HepG2 (cell line): ENCODE results near the gene ZNF101. TPM values are rescaled to one million over a fixed set of nuclear protein-coding genes. Genes with fewer than 3 reads are reported as not detected.
A peak's percentile ranks its signal among the peaks of the same experiment; 100 is the strongest.

Source experiments
- CAMTA2 ChIP-seq: sonication (generic); formaldehyde crosslinking; IDR thresholded peaks from 2 replicates; pipeline ENCODE4 v1.4.0; 2020; ENCODE audit warnings: mild to moderate bottlenecking, missing genetic modification reagents, borderline replicate concordance
- DMAP1 ChIP-seq: IDR thresholded peaks from 2 replicates; pipeline ENCODE4 v1.6.1; 2016
- FOSL1 ChIP-seq: sonication (generic); formaldehyde crosslinking; IDR thresholded peaks from 2 replicates; pipeline ENCODE4 v1.9.0; 2021; ENCODE audit warnings: missing genetic modification reagents, borderline replicate concordance
- HHEX ChIP-seq: IDR thresholded peaks from 2 replicates; pipeline ENCODE4 v1.6.1; 2016; ENCODE audit warnings: control low read depth
- HNF4A ChIP-seq: sonication (generic); formaldehyde crosslinking; IDR thresholded peaks from 2 replicates; pipeline ENCODE4 v1.4.0; 2020; ENCODE audit warnings: missing genetic modification reagents
- HOXD1 ChIP-seq: sonication (generic); formaldehyde crosslinking; IDR thresholded peaks from 2 replicates; pipeline ENCODE4 v1.5.0; 2020; ENCODE audit warnings: missing genetic modification reagents
- MED8 ChIP-seq: sonication (generic); formaldehyde crosslinking; IDR thresholded peaks from 2 replicates; pipeline ENCODE4 v1.8.1; 2023; ENCODE audit warnings: mild to moderate bottlenecking, missing genetic modification reagents; ENCODE audit not compliant: insufficient replicate concordance
- MXD4 ChIP-seq: IDR thresholded peaks from 2 replicates; pipeline ENCODE4 v1.6.1; 2016; ENCODE audit warnings: mild to moderate bottlenecking, missing biosample characterization, missing genetic modification reagents
- MXI1 ChIP-seq: IDR thresholded peaks from 3 replicates; pipeline ENCODE4 v1.6.1; 2012; ENCODE audit warnings: low read depth, low read length, inconsistent platforms, borderline replicate concordance
- POGZ ChIP-seq: sonication (generic); formaldehyde crosslinking; IDR thresholded peaks from 2 replicates; pipeline ENCODE4 v1.4.0; 2020; ENCODE audit warnings: mild to moderate bottlenecking, missing genetic modification reagents
- RAD21 ChIP-seq: fragments of 450-650 bp; formaldehyde crosslinking; IDR thresholded peaks from 2 replicates; pipeline ENCODE4 v1.5.0; 2020; ENCODE audit warnings: mild to moderate bottlenecking
- RARA ChIP-seq: IDR thresholded peaks from 2 replicates; pipeline ENCODE4 v1.6.1; 2016; ENCODE audit warnings: missing genetic modification reagents, missing compliant biosample characterization
- SP2 ChIP-seq: sonication (generic); formaldehyde crosslinking; IDR thresholded peaks from 2 replicates; pipeline ENCODE4 v1.5.1; 2020; ENCODE audit warnings: mild to moderate bottlenecking, missing genetic modification reagents
- SP4 ChIP-seq: sonication (generic); formaldehyde crosslinking; IDR thresholded peaks from 2 replicates; pipeline ENCODE4 v1.8.1; 2023; ENCODE audit warnings: mild to moderate bottlenecking, missing genetic modification reagents
- TEAD2 ChIP-seq: sonication (generic); formaldehyde crosslinking; IDR thresholded peaks from 2 replicates; pipeline ENCODE4 v1.9.0; 2021; ENCODE audit warnings: missing genetic modification reagents
- THAP9 ChIP-seq: sonication (generic); formaldehyde crosslinking; IDR thresholded peaks from 2 replicates; pipeline ENCODE4; 2020; ENCODE audit warnings: missing genetic modification reagents, mild to moderate bottlenecking, borderline replicate concordance
- XRCC5 ChIP-seq: fragments of 200-400 bp; formaldehyde crosslinking; optimal IDR thresholded peaks from 2 replicates; pipeline ENCODE3; 2017; ENCODE audit warnings: mild to moderate bottlenecking, low read length
- ZNF432 ChIP-seq: sonication (generic); formaldehyde crosslinking; IDR thresholded peaks from 2 replicates; pipeline ENCODE4 v1.5.0; 2020; ENCODE audit warnings: missing genetic modification reagents, mild to moderate bottlenecking, borderline replicate concordance
- ZNF501 ChIP-seq: sonication (generic); formaldehyde crosslinking; IDR thresholded peaks from 2 replicates; pipeline ENCODE4 v1.5.1; 2020; ENCODE audit warnings: mild to moderate bottlenecking, moderate library complexity, missing genetic modification reagents
- ZNF550 ChIP-seq: sonication (generic); formaldehyde crosslinking; IDR thresholded peaks from 2 replicates; pipeline ENCODE4 v1.4.0; 2020; ENCODE audit warnings: mild to moderate bottlenecking, missing genetic modification reagents, borderline replicate concordance
- polyA plus RNA-seq, 8 experiments: library from polyadenylated mRNA; depleted of rRNA in 3 of 8; stranded (reverse) in 7 of 8; unstranded in 1 of 8; fragments of >200 nt; fragmentation: Illumina TruSeq in 4 of 8; extraction: Trizol in 4 of 8; gene quantifications; 2 replicates each; pipeline versions ENCODE4 v1.2.1 to v1.2.3, GENCODE V29; 2011 to 2016; ENCODE audit warnings: low read depth in 4 of 8, missing spikeins in 1 of 8, mixed read lengths in 1 of 8; ENCODE audit not compliant: insufficient read depth in 1 of 8
- total RNA-seq, 5 experiments: library from RNA; depleted of rRNA; stranded (reverse); fragments of >200 nt; fragmentation: Illumina TruSeq; extraction: Trizol; gene quantifications; 2 replicates each; pipeline ENCODE4 v1.2.3, GENCODE V29; 2016; ENCODE audit warnings: low read depth in 1 of 5
- TF ChIP-seq, protein P1 (sequence below): sonication (generic); formaldehyde crosslinking; IDR thresholded peaks from 2 replicates; pipeline ENCODE4 v1.4.0; 2020; ENCODE audit warnings: missing genetic modification reagents, borderline replicate concordance

Gene ZNF101
- total and polyA plus RNA-seq, 2 of the 13 experiments (the other 11 are each of a cell fraction or from before 2014, with no cell fraction given): 12.9 to 28.9 TPM

DNA sequence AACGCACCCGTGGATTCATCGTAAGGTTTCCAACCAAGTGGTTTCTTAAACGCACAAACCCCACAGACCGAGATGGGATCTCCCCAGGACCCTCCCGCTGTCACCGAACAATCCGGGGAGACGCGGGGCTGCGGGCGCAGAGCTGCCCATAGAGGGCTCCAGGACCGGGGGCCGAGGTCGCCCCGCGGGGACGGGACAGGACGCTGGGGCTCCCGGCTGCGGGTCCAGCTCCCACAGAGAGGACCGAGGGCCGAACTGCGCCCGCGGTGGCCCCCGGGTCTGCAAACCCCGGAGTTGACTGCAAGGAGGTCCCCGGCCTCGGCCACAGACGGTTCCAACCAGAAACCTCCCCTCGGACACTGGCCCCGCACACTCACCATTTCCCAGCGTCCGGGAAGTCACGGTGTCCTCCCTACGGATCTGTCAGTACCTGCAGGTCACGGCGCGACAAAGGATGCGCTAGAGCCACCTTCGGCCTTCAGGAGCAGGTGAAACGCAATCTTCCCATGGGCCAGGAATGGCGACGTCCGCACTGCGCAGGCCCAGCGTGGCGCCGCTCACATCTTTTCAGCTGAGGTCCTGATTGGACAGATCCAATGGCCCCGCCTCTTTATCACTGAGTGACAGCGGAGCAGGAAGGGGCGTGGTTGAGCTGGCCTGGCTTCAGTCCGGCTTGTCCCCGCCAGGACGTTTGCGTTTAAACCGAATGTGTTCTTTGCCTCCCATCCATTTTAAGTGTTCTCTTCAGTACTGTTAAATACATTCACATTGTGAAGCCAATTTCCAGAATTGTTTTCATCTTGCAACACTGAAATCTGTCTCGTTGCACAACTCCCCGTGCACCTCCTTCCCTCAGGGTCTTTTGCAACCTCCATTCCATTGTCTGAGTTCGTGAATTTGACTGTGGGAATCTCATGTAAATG lies 64.2 kb downstream of the ZNF101 start, which contains the start of gene ZNF14 (continued):
- no peak for TF ChIP-seq CAMTA2 (CRISPR knock-in tag)
- peak; percentile 66; the same call in 1 of the 2 replicates for TF ChIP-seq ZNF501
- TF ChIP-seq SP4: peak; percentile 87; the same call in 1 of the 2 replicates
- no peak for TF ChIP-seq ZNF432 (CRISPR knock-in tag)
- TF ChIP-seq, protein P1, sequence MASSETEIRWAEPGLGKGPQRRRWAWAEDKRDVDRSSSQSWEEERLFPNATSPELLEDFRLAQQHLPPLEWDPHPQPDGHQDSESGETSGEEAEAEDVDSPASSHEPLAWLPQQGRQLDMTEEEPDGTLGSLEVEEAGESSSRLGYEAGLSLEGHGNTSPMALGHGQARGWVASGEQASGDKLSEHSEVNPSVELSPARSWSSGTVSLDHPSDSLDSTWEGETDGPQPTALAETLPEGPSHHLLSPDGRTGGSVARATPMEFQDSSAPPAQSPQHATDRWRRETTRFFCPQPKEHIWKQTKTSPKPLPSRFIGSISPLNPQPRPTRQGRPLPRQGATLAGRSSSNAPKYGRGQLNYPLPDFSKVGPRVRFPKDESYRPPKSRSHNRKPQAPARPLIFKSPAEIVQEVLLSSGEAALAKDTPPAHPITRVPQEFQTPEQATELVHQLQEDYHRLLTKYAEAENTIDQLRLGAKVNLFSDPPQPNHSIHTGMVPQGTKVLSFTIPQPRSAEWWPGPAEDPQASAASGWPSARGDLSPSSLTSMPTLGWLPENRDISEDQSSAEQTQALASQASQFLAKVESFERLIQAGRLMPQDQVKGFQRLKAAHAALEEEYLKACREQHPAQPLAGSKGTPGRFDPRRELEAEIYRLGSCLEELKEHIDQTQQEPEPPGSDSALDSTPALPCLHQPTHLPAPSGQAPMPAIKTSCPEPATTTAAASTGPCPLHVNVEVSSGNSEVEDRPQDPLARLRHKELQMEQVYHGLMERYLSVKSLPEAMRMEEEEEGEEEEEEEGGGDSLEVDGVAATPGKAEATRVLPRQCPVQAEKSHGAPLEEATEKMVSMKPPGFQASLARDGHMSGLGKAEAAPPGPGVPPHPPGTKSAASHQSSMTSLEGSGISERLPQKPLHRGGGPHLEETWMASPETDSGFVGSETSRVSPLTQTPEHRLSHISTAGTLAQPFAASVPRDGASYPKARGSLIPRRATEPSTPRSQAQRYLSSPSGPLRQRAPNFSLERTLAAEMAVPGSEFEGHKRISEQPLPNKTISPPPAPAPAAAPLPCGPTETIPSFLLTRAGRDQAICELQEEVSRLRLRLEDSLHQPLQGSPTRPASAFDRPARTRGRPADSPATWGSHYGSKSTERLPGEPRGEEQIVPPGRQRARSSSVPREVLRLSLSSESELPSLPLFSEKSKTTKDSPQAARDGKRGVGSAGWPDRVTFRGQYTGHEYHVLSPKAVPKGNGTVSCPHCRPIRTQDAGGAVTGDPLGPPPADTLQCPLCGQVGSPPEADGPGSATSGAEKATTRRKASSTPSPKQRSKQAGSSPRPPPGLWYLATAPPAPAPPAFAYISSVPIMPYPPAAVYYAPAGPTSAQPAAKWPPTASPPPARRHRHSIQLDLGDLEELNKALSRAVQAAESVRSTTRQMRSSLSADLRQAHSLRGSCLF (CRISPR knock-in tag): 0 out of 2 replicates have a peak, but pooled peaks have one; percentile 50
- no peak for TF ChIP-seq TEAD2 (CRISPR knock-in tag)
- peak; percentile 77 for TF ChIP-seq POGZ (CRISPR knock-in tag)
- peak; percentile 68 for TF ChIP-seq SP2 (CRISPR knock-in tag)
- TF ChIP-seq RARA (CRISPR knock-in tag): no peak
- 0 out of 2 replicates have a peak, but pooled peaks have one; percentile 21 for TF ChIP-seq FOSL1 (CRISPR knock-in tag)
- TF ChIP-seq MXI1: peak; percentile 22; the same call in 1 of the 3 replicates
- TF ChIP-seq MXD4 (CRISPR knock-in tag): peak; percentile 53; the same call in 1 of the 2 replicates
- TF ChIP-seq THAP9 (CRISPR knock-in tag): peak; percentile 62; the same call in 1 of the 2 replicates
- TF ChIP-seq HOXD1: peak; percentile 33; the same call in 1 of the 2 replicates
- TF ChIP-seq XRCC5: peak; percentile 20
- peak; percentile 71; the same call in 1 of the 2 replicates for TF ChIP-seq DMAP1 (CRISPR knock-in tag)
- no peak for TF ChIP-seq ZNF550 (CRISPR knock-in tag)
- TF ChIP-seq HNF4A: no peak
- no peak for TF ChIP-seq MED8 (CRISPR knock-in tag)
- TF ChIP-seq RAD21: no peak
- TF ChIP-seq HHEX (CRISPR knock-in tag): no peak
